ENCODE data around the gene PPIP5K2.

DNA sequence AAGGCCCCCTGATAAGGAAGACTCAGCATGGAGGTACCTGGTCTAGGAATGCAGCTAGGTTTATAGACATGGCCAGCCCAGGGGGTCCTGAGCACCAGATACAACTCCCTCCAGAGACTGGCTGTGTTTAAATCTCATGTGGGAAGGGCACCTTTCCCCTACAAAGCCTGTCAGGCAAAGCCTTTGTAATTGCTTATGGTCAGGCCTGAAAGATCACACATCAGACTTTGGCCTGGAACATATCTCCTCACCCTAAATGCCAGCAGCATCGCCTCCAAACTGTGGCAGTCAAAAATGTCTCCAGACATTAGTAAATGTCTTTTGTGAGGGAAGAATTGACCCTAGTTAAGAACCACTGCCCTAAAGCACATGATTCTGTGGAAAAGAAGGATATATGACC, 86.9 kb downstream of the PPIP5K2 start:
- TF ChIP-seq CTCF (IDR thresholded peaks at IDR 0.05; ENCODE audit: insufficient read depth, low read depth, low read length), result no peak
- no peak for TF ChIP-seq EZH2 (IDR thresholded peaks at IDR 0.05; ENCODE audit: insufficient read depth, low read length)

All from astrocyte (in vitro differentiated cells and primary cell).